OCI-LY3 (cell line): Measurements from ENCODE around the gene CXCL5.

Source experiments
- H2AFZ ChIP-seq: fragments of 200-600, 300-600 bp; shearing (Covaris generic); 2 replicates; pipeline ENCODE4 v1.6.0; 2014; ENCODE audit warnings: antibody characterized with exemption, low read depth, low read length
- H3K27ac ChIP-seq: fragments of 200-600, 300-600 bp; sonication (generic); 2 replicates; pipeline ENCODE4 v1.5.1; 2014; ENCODE audit warnings: mild to moderate bottlenecking, low read length, moderate library complexity, mixed read lengths
- H3K27me3 ChIP-seq: fragments of 200-600, 300-600 bp; sonication (generic); 2 replicates; pipeline ENCODE4 v1.6.1; 2014; ENCODE audit warnings: low read depth, low read length, mixed read lengths
- H3K36me3 ChIP-seq: fragments of 200-600, 300-600 bp; sonication (generic); replicated peaks from 2 replicates; pipeline ENCODE3; 2014; ENCODE audit warnings: low read depth, low read length, mixed read lengths
- H3K4me1 ChIP-seq: fragments of 300-600, 200-600 bp; sonication (generic); 2 replicates; pipeline ENCODE4 v1.6.1; 2014; ENCODE audit warnings: low read length, mixed read lengths
- H3K4me2 ChIP-seq: fragments of 200-600, 300-600 bp; sonication (generic); 2 replicates; pipeline ENCODE4 v1.6.1; 2014; ENCODE audit warnings: low read length, mixed read lengths
- H3K4me3 ChIP-seq: fragments of 300-600, 200-600 bp; sonication (generic); 2 replicates; pipeline ENCODE4 v1.5.1; 2014; ENCODE audit warnings: antibody characterized with exemption, mild to moderate bottlenecking, low read length, moderate library complexity
- H3K79me2 ChIP-seq: fragments of 300-600, 200-600 bp; shearing (Covaris generic); 2 replicates; pipeline ENCODE4 v1.6.1; 2014; ENCODE audit warnings: mild to moderate bottlenecking, low read length, mixed read lengths
- H3K9ac ChIP-seq: fragments of 300-600, 200-600 bp; shearing (Covaris generic); 2 replicates; pipeline ENCODE4 v1.6.0; 2014; ENCODE audit warnings: mild to moderate bottlenecking, low read length, moderate library complexity
- H3K9me3 ChIP-seq: fragments of 200-600, 300-600 bp; shearing (Covaris generic); 2 replicates; pipeline ENCODE4 v1.6.1; 2014; ENCODE audit warnings: low read length, mixed read lengths; ENCODE audit not compliant: insufficient read depth
- H4K20me1 ChIP-seq: fragments of 200-600, 300-600 bp; sonication (generic); 2 replicates; pipeline ENCODE4 v1.6.1; 2016; ENCODE audit warnings: low read length, mixed read lengths; ENCODE audit not compliant: insufficient read depth
- CTCF ChIP-seq: fragments of 200-600, 300-600 bp; sonication (generic); IDR thresholded peaks from 2 replicates; pipeline ENCODE4 v1.5.1; 2014; ENCODE audit warnings: antibody characterized with exemption, low read length, low read depth
- EZH2phosphoT487 ChIP-seq: fragments of 200-600 bp; shearing (Covaris generic); IDR thresholded peaks from 2 replicates; pipeline ENCODE4 v1.6.1; 2018; ENCODE audit warnings: antibody characterized with exemption, mixed run types, low read depth

CXCL5 gene

DNA sequence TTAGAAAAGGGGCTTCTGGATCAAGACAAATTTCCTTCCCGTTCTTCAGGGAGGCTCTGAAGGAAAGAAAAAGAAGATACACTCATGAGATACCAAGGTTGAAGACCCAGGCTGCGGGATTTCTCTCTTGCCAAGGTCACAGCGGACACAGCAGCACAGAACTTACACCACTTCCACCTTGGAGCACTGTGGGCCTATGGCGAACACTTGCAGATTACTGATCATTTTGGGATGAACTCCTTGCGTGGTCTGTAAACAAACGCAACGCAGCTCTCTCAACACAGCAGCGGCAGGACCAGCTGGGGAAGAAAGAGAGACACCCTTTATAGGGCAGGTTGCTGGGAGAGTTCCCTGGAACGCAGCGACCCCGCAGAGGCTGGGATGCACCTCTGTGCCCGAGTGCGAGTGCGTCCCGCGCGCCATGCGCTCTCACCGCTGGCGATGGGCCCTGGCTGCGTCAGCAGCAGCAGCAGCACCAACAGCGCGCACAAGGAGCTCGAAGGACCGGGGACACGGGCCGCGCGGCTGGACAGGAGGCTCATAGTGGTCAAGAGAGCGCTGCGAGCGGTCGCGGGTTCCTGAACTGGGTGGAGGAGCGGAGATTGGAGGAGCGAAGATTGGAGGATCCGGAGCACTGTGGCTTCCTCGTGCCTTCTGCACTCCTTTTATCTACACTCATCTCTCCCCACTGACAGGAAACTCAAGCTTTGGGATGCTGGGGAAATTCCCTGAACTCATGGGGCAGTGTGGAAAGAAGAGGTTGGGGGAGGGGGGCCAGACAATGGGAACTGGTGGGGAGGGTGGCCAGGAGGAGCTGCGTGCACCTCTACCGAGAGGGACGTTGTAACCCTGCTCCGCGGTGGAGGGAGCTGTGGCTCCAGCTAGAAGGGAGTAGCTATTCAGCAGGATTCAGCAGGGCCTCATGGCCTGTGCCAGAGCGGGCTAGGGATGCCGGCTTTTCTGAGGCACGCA is at the start of gene CXCL5:
CXCL5 (minus strand) TSS at position 638 of the 972 bp plus-strand sequence; CDS start at position 542, 96 bp downstream.
- no peak within 1 kb of the TSS for H3K9ac ChIP-seq

GRCh38 chr4:74047152-74047551 is 48.7 kb upstream of the CXCL5 start:
- no peak overlapping the region for H3K4me3 ChIP-seq
- H3K4me2 ChIP-seq, result no peak overlapping the region
- no peak overlapping the region for H3K27ac ChIP-seq
- no peaks in the 10 kb centered on the region for H3K36me3 ChIP-seq
- no peaks in the 10 kb centered on the region for H3K27me3 ChIP-seq
- no peaks in the 10 kb centered on the region for H3K79me2 ChIP-seq
- TF ChIP-seq CTCF (no peak), EZH2phosphoT487 (no peak)
- H3K4me1 ChIP-seq, result no peaks in the 10 kb centered on the region
- H4K20me1 ChIP-seq, result no peaks in the 10 kb centered on the region
- no peaks in the 10 kb centered on the region for H3K9me3 ChIP-seq
- no peak overlapping the region for H2AFZ ChIP-seq
- H3K9ac ChIP-seq, result no peak overlapping the region

More for the DNA sequence above, at the start of gene CXCL5:
- Histone ChIP-seq H3K27ac (no peak within 1 kb of the TSS), H3K4me1 (no peaks in the 10 kb centered on the region), H3K4me3 (no peak within 1 kb of the TSS), H2AFZ (no peak within 1 kb of the TSS), H3K9me3 (no peaks in the 10 kb centered on the region), H3K79me2 (no peaks in the 10 kb centered on the region), H3K36me3 (no peaks in the 10 kb centered on the region), H3K27me3 (no peaks in the 10 kb centered on the region), H3K4me2 (no peak within 1 kb of the TSS), H4K20me1 (no peaks in the 10 kb centered on the region)
- no peak for TF ChIP-seq CTCF

GRCh38 chr4:74045772-74046171 is 47.3 kb upstream of the CXCL5 start:
- Histone ChIP-seq H3K9me3 (no peaks in the 10 kb centered on the region), H3K4me3 (no peak overlapping the region), H3K27ac (no peak overlapping the region), H3K4me2 (no peak overlapping the region), H3K4me1 (no peaks in the 10 kb centered on the region), H2AFZ (no peak overlapping the region), H3K9ac (no peak overlapping the region), H3K36me3 (no peaks in the 10 kb centered on the region), H4K20me1 (no peaks in the 10 kb centered on the region), H3K27me3 (no peaks in the 10 kb centered on the region), H3K79me2 (no peaks in the 10 kb centered on the region)
- TF ChIP-seq CTCF, result no peak
- TF ChIP-seq EZH2phosphoT487, result no peak

DNA sequence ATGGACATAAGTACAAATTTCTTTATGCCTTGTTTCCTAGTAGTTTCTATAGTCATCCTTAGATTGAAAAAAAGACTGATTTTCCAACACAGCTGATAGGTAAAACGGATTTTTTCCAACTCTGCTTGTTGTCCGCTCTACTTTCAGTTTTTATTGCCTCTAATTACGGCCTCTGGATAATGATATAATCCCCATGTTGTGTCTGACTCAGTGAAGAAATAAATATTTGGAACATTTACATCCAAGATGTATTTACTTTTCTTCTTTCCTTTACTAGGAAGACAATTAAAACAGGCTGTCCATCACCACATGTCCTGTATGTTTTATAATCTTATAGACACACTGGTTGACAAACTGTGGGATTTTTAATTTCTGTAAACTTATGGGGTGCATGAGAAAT is 46.8 kb upstream of the CXCL5 start:
- Histone ChIP-seq H3K9ac (no peak overlapping the region), H3K27me3 (no peaks in the 10 kb centered on the region), H3K9me3 (no peaks in the 10 kb centered on the region), H3K79me2 (no peaks in the 10 kb centered on the region), H4K20me1 (no peaks in the 10 kb centered on the region), H2AFZ (no peak overlapping the region), H3K36me3 (no peaks in the 10 kb centered on the region), H3K4me1 (no peaks in the 10 kb centered on the region), H3K4me3 (no peak overlapping the region), H3K4me2 (no peak overlapping the region), H3K27ac (no peak overlapping the region)
- TF ChIP-seq EZH2phosphoT487, result no peak
- TF ChIP-seq CTCF, result no peak
